Mucosa of stomach (tissue), 1 donor: ENCODE data around the gene TPSAB1.

Experiments
- H3K27me3 ChIP-seq: one replicate; pipeline ENCODE4 v1.7.0; 2013; ENCODE audit warnings: mild to moderate bottlenecking, low read length; ENCODE audit not compliant: control insufficient read depth, insufficient read depth
- H3K36me3 ChIP-seq: one replicate; pipeline ENCODE4 v1.7.0; 2013; ENCODE audit warnings: low read length; ENCODE audit not compliant: control insufficient read depth, insufficient read depth
- H3K4me1 ChIP-seq: one replicate; pipeline ENCODE4 v1.7.0; 2013; ENCODE audit warnings: mild to moderate bottlenecking, low read length; ENCODE audit not compliant: control insufficient read depth, insufficient read depth
- H3K4me3 ChIP-seq: one replicate; pipeline ENCODE4 v1.7.0; 2013; ENCODE audit warnings: low read length
- H3K9ac ChIP-seq: one replicate; pipeline ENCODE4 v1.7.0; 2013; ENCODE audit warnings: mild to moderate bottlenecking, low read length, moderate library complexity
- H3K9me3 ChIP-seq: one replicate; pipeline ENCODE4 v1.7.0; 2013; ENCODE audit warnings: mild to moderate bottlenecking, low read length, moderate library complexity; ENCODE audit not compliant: control insufficient read depth
- donor health status: Pancreatic carcinoma.

The TPSAB1 gene

GRCh38 chr16:1282324-1282973 is 41.9 kb downstream of the TPSAB1 start:
- Histone ChIP-seq H3K9me3 (no peaks in the 10 kb centered on the region), H3K4me1 (no peaks in the 10 kb centered on the region), H3K9ac (no peak overlapping the region), H3K4me3 (no peak overlapping the region), H3K27me3 (peaks cover 19% of the 10 kb centered on the region), H3K36me3 (no peaks in the 10 kb centered on the region)

- H3K27me3 ChIP-seq = peaks cover 24% of the 10 kb centered on the region
- no peaks in the 10 kb centered on the region for H3K36me3 ChIP-seq
- H3K9me3 ChIP-seq = no peaks in the 10 kb centered on the region
- H3K4me3 ChIP-seq = no peak overlapping the region
- no peak overlapping the region for H3K9ac ChIP-seq
- no peaks in the 10 kb centered on the region for H3K4me1 ChIP-seq
Measured at GRCh38 chr16:1283296-1283695, 42.8 kb downstream of the TPSAB1 start.

- no peak overlapping the region for H3K9ac ChIP-seq
- H3K4me3 ChIP-seq = no peak overlapping the region
- H3K27me3 ChIP-seq = peaks cover 31% of the 10 kb centered on the region
- H3K9me3 ChIP-seq = no peaks in the 10 kb centered on the region
- H3K36me3 ChIP-seq = no peaks in the 10 kb centered on the region
- H3K4me1 ChIP-seq = no peaks in the 10 kb centered on the region
Measured at GRCh38 chr16:1283996-1284616, 43.6 kb downstream of the TPSAB1 start.

GRCh38 chr16:1285669-1286512 is 45.4 kb downstream of the TPSAB1 start:
- H3K36me3 ChIP-seq = no peaks in the 10 kb centered on the region
- peaks cover 37% of the 10 kb centered on the region for H3K27me3 ChIP-seq
- H3K4me3 ChIP-seq = no peak overlapping the region
- H3K9ac ChIP-seq = no peak overlapping the region
- H3K4me1 ChIP-seq = peaks cover under 1% of the 10 kb centered on the region
- no peaks in the 10 kb centered on the region for H3K9me3 ChIP-seq

- H3K4me1 ChIP-seq = peaks cover 5% of the 10 kb centered on the region
- H3K36me3 ChIP-seq = no peaks in the 10 kb centered on the region
- no peaks in the 10 kb centered on the region for H3K9me3 ChIP-seq
- H3K9ac ChIP-seq = no peak overlapping the region
- H3K27me3 ChIP-seq = peaks cover 44% of the 10 kb centered on the region
- no peak overlapping the region for H3K4me3 ChIP-seq
Measured at GRCh38 chr16:1286513-1287094, 46.1 kb downstream of the TPSAB1 start.

GRCh38 chr16:1287982-1288670 is 47.6 kb downstream of the TPSAB1 start:
- Histone ChIP-seq H3K9ac (no peak overlapping the region), H3K4me3 (no peak overlapping the region), H3K9me3 (no peaks in the 10 kb centered on the region), H3K27me3 (peaks cover 44% of the 10 kb centered on the region), H3K36me3 (no peaks in the 10 kb centered on the region), H3K4me1 (peaks cover 5% of the 10 kb centered on the region)

GRCh38 chr16:1288813-1289476 is 48.4 kb downstream of the TPSAB1 start:
- H3K27me3 ChIP-seq = peaks cover 39% of the 10 kb centered on the region
- H3K9ac ChIP-seq = no peak overlapping the region
- H3K4me3 ChIP-seq = no peak overlapping the region
- H3K9me3 ChIP-seq = no peaks in the 10 kb centered on the region
- H3K4me1 ChIP-seq = peaks cover 5% of the 10 kb centered on the region
- no peaks in the 10 kb centered on the region for H3K36me3 ChIP-seq

- H3K36me3 ChIP-seq = no peaks in the 10 kb centered on the region
- peaks cover 37% of the 10 kb centered on the region for H3K27me3 ChIP-seq
- no peak overlapping the region for H3K4me3 ChIP-seq
- H3K9me3 ChIP-seq = no peaks in the 10 kb centered on the region
- H3K9ac ChIP-seq = no peak overlapping the region
- peaks cover 5% of the 10 kb centered on the region for H3K4me1 ChIP-seq
Measured at GRCh38 chr16:1289477-1289866, 49.0 kb downstream of the TPSAB1 start.

GRCh38 chr16:1290063-1290501 is 49.6 kb downstream of the TPSAB1 start:
- H3K9ac ChIP-seq = no peak overlapping the region
- H3K27me3 ChIP-seq = peaks cover 37% of the 10 kb centered on the region
- H3K9me3 ChIP-seq = no peaks in the 10 kb centered on the region
- no peak overlapping the region for H3K4me3 ChIP-seq
- H3K4me1 ChIP-seq = peaks cover 5% of the 10 kb centered on the region
- H3K36me3 ChIP-seq = no peaks in the 10 kb centered on the region

GRCh38 chr16:1290860-1291575 is 50.5 kb downstream of the TPSAB1 start:
- peaks cover 5% of the 10 kb centered on the region for H3K4me1 ChIP-seq
- no peaks in the 10 kb centered on the region for H3K9me3 ChIP-seq
- peaks cover 33% of the 10 kb centered on the region for H3K27me3 ChIP-seq
- no peak overlapping the region for H3K4me3 ChIP-seq
- H3K9ac ChIP-seq = no peak overlapping the region
- H3K36me3 ChIP-seq = no peaks in the 10 kb centered on the region

- Histone ChIP-seq H3K4me3 (no peak overlapping the region), H3K4me1 (peaks cover 5% of the 10 kb centered on the region), H3K36me3 (no peaks in the 10 kb centered on the region), H3K27me3 (peaks cover 33% of the 10 kb centered on the region), H3K9ac (no peak overlapping the region), H3K9me3 (no peaks in the 10 kb centered on the region)
Measured at GRCh38 chr16:1291576-1291974, 51.1 kb downstream of the TPSAB1 start.
